Measurements from ENCODE around the gene PCDH7.

GRCh38 chr4:30714408-30715031, 5.6 kb upstream of the PCDH7 start:
- TF ChIP-seq CTCF (IDR thresholded peaks at IDR 0.05) (no peak), POLR2A (IDR thresholded peaks at IDR 0.05) (no peak)
